Stimulated activated CD4-positive, alpha-beta T cell treated with anti-CD3 and anti-CD28 coated beads, Interleukin-1b, Interleukin-23, amount 100 ng/mL, for 48 hours (primary cell): ENCODE data around the gene NFATC3.

Source experiments
- DNase-seq: peaks from one replicate; pipeline ENCODE4 v3.0.0-alpha.2; 2020

The NFATC3 gene

GRCh38 chr16:68190736-68191510 lies 105.8 kb downstream of the NFATC3 start:
- no peak for DNase-seq

GRCh38 chr16:68194251-68194650 lies 109.1 kb downstream of the NFATC3 start:
- no peak for DNase-seq

GRCh38 chr16:68197250-68197649 lies 112.1 kb downstream of the NFATC3 start:
- DNase-seq, result no peak

GRCh38 chr16:68200088-68200783 lies 115.1 kb downstream of the NFATC3 start:
- DNase-seq, result no peak

- no peak for DNase-seq
Measured at GRCh38 chr16:68202091-68202519, 116.9 kb downstream of the NFATC3 start.

GRCh38 chr16:68206245-68206644 lies 121.1 kb downstream of the NFATC3 start:
- no peak for DNase-seq

GRCh38 chr16:68214726-68215125 lies 129.6 kb downstream of the NFATC3 start:
- no peak for DNase-seq

GRCh38 chr16:68215302-68215701 lies 130.1 kb downstream of the NFATC3 start:
- no peak for DNase-seq

GRCh38 chr16:68216240-68216639 lies 131.1 kb downstream of the NFATC3 start:
- no peak for DNase-seq

GRCh38 chr16:68217506-68217905 lies 132.3 kb downstream of the NFATC3 start:
- no peak for DNase-seq

GRCh38 chr16:68219725-68220351 lies 134.7 kb downstream of the NFATC3 start:
- no peak for DNase-seq

GRCh38 chr16:68223072-68223471 lies 137.9 kb downstream of the NFATC3 start:
- no peak for DNase-seq

- no peak for DNase-seq
Measured at GRCh38 chr16:68226116-68226515, 140.9 kb downstream of the NFATC3 start.

- DNase-seq, result no peak
Measured at GRCh38 chr16:68227183-68227793, 142.1 kb downstream of the NFATC3 start.

- no peak for DNase-seq
Measured at GRCh38 chr16:68227850-68228553, 142.8 kb downstream of the NFATC3 start.

- no peak for DNase-seq
Measured at GRCh38 chr16:68228652-68229051, 143.5 kb downstream of the NFATC3 start.

GRCh38 chr16:68229431-68230175 lies 144.4 kb downstream of the NFATC3 start:
- no peak for DNase-seq

GRCh38 chr16:68230176-68230571 lies 145.0 kb downstream of the NFATC3 start:
- no peak for DNase-seq

GRCh38 chr16:68230956-68231355 lies 145.8 kb downstream of the NFATC3 start:
- no peak for DNase-seq

- DNase-seq, result no peak
Measured at GRCh38 chr16:68231384-68232136, 146.4 kb downstream of the NFATC3 start.

GRCh38 chr16:68232335-68232734 lies 147.2 kb downstream of the NFATC3 start:
- DNase-seq, result no peak
